ENCODE measurements around the gene SNRNP48. TPM values are rescaled to one million over a fixed set of nuclear protein-coding genes. Genes with fewer than 3 reads are reported as not detected.

The SNRNP48 gene
- total and polyA plus RNA-seq, 8 donors, result 7.6 to 29.1 (median 26.8) TPM

DNA sequence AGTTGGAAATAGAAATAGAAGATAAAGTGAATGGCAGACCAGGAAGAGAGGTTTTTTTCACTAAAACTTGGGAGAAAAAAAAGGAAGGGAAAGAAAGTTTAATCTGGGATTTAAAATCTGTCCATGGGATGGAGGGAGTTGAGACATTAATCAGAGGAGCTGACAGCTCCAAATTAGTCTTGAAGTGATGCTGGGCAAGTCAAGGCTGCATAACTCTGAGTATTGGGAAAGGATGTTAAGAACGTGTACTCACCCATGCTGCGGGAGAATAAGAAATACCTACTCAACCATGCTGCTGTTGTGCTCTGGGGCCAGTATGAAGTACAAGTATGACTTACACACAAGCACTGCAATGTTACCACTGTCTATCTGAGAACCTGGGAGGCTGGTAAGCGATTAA is 47.5 kb downstream of the SNRNP48 start:
- H3K27me3 ChIP-seq, result no peaks in the 10 kb centered on the region
- H3K4me1 ChIP-seq, result no peaks in the 10 kb centered on the region
- no peaks in the 10 kb centered on the region for H3K9me3 ChIP-seq
- ATAC-seq (no peak), DNase-seq (no peak)
- H3K36me3 ChIP-seq, result no peaks in the 10 kb centered on the region
- no peak overlapping the region for H3K27ac ChIP-seq
- H3K4me3 ChIP-seq, result no peak overlapping the region
- intact Hi-C loops (cut with DNase I), result no loop called here
- TF ChIP-seq, protein P1, sequence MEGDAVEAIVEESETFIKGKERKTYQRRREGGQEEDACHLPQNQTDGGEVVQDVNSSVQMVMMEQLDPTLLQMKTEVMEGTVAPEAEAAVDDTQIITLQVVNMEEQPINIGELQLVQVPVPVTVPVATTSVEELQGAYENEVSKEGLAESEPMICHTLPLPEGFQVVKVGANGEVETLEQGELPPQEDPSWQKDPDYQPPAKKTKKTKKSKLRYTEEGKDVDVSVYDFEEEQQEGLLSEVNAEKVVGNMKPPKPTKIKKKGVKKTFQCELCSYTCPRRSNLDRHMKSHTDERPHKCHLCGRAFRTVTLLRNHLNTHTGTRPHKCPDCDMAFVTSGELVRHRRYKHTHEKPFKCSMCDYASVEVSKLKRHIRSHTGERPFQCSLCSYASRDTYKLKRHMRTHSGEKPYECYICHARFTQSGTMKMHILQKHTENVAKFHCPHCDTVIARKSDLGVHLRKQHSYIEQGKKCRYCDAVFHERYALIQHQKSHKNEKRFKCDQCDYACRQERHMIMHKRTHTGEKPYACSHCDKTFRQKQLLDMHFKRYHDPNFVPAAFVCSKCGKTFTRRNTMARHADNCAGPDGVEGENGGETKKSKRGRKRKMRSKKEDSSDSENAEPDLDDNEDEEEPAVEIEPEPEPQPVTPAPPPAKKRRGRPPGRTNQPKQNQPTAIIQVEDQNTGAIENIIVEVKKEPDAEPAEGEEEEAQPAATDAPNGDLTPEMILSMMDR (IDR thresholded peaks at IDR 0.05), result no peak

DNA sequence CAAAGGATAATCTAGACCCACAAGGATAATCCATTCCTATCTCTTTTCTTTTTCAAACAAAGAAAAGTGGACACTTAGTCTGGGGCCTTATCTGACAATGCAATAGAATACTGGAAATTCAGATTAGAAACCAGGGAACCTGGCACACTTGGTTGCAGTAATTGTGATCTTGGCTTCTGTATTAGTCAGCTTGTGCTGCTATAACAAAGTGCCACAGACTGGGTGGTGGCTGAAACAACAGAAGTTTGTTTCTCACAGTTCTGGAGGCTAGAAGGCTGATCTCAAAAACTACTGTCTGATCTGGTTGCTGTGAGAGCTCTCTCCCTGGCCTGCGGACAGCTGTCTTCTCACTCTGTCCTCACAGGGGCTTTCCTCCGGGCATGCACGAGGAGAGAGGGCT is 49.4 kb downstream of the SNRNP48 start:
- DNase-seq (no peak), ATAC-seq (no peak)
- TF ChIP-seq, protein P1 (IDR thresholded peaks at IDR 0.05), result no peak
- no peaks in the 10 kb centered on the region for H3K9me3 ChIP-seq
- no peak overlapping the region for H3K4me3 ChIP-seq
- H3K36me3 ChIP-seq, result no peaks in the 10 kb centered on the region
- H3K27ac ChIP-seq, result no peak overlapping the region
- intact Hi-C loops (cut with DNase I), result no loop called here
- no peaks in the 10 kb centered on the region for H3K27me3 ChIP-seq
- no peaks in the 10 kb centered on the region for H3K4me1 ChIP-seq

- DNase-seq (no peak), ATAC-seq (no peak)
- Histone ChIP-seq H3K27me3 (no peaks in the 10 kb centered on the region), H3K27ac (no peak overlapping the region), H3K4me3 (no peak overlapping the region), H3K9me3 (no peaks in the 10 kb centered on the region), H3K36me3 (no peaks in the 10 kb centered on the region), H3K4me1 (no peaks in the 10 kb centered on the region)
- TF ChIP-seq, protein P1 (IDR thresholded peaks at IDR 0.05), result no peak
- intact Hi-C loops (cut with DNase I), result no loop called here
Measured at GRCh38 chr6:7640016-7640415, 50.0 kb downstream of the SNRNP48 start.

- Histone ChIP-seq H3K4me3 (no peak overlapping the region), H3K27me3 (no peaks in the 10 kb centered on the region), H3K4me1 (no peaks in the 10 kb centered on the region), H3K9me3 (no peaks in the 10 kb centered on the region), H3K27ac (no peak overlapping the region), H3K36me3 (no peaks in the 10 kb centered on the region)
- TF ChIP-seq, protein P1 (IDR thresholded peaks at IDR 0.05), result no peak
- DNase-seq (no peak), ATAC-seq (no peak)
- intact Hi-C loops (cut with DNase I), result no loop called here
Measured at GRCh38 chr6:7640607-7641577, 50.9 kb downstream of the SNRNP48 start.

GRCh38 chr6:7642791-7643190 is 52.8 kb downstream of the SNRNP48 start:
- H3K9me3 ChIP-seq, result no peaks in the 10 kb centered on the region
- no peaks in the 10 kb centered on the region for H3K4me1 ChIP-seq
- ATAC-seq (no peak), DNase-seq (no peak)
- H3K4me3 ChIP-seq, result no peak overlapping the region
- no peaks in the 10 kb centered on the region for H3K27me3 ChIP-seq
- H3K27ac ChIP-seq, result no peak overlapping the region
- no peaks in the 10 kb centered on the region for H3K36me3 ChIP-seq
- intact Hi-C loops (cut with DNase I), result no loop called here
- TF ChIP-seq, protein P1 (IDR thresholded peaks at IDR 0.05), result no peak

Data from left lung (tissue), 10 donors.